Effector memory CD8-positive, alpha-beta T cell (primary cell): Measurements from ENCODE around the gene TMEM106C.

ENCODE experiments used
- ATAC-seq: fragments of 150-1000 bp; cut with Tn5 transposase; replicated peaks from 2 replicates; pipeline ENCODE4 v1.10.0; 2021; ENCODE audit warnings: mild to moderate bottlenecking, moderate library complexity
- DNase-seq, 3 experiments: peaks; one replicate each; pipeline ENCODE4 v3.0.0; 2021
- H3K27ac Mint-ChIP-seq, 2 donors: one replicate each; pipeline ENCODE4 v1.8.0; 2022; ENCODE audit warnings: mild to moderate bottlenecking in 2 of 2, mixed read lengths in 2 of 2, moderate library complexity in 2 of 2
- H3K27me3 Mint-ChIP-seq, 2 donors: one replicate each; pipeline ENCODE4 v1.8.0; 2022; ENCODE audit warnings: mixed read lengths in 2 of 2
- H3K36me3 Mint-ChIP-seq: one replicate; pipeline ENCODE4 v1.8.0; 2022; ENCODE audit warnings: mild to moderate bottlenecking, moderate library complexity, mixed read lengths; ENCODE audit not compliant: insufficient read depth
- H3K4me1 Mint-ChIP-seq, 2 donors: one replicate each; pipeline ENCODE4 v1.8.0; 2022; ENCODE audit warnings: low read depth in 2 of 2, mixed read lengths in 2 of 2
- H3K4me3 Mint-ChIP-seq, 2 donors: one replicate each; pipeline ENCODE4 v1.8.0; 2022; ENCODE audit warnings: mild to moderate bottlenecking in 2 of 2, mixed read lengths in 2 of 2, moderate library complexity in 2 of 2
- H3K9me3 Mint-ChIP-seq, 2 donors: one replicate each; pipeline ENCODE4 v1.8.0; 2022; ENCODE audit warnings: mixed read lengths in 2 of 2
- total RNA-seq, 9 experiments: gene quantifications; one replicate each; lab custom pipeline; 2026; lab: John Stamatoyannopoulos, UW

Gene TMEM106C
- total RNA-seq = 18.1 to 40.7 (median 32.3) reads per million in 9 experiments

- peak within 1 kb of the TSS; percentile 100 for H3K4me3 Mint-ChIP-seq
- peaks cover 22 to 35% of the 10 kb centered on the region in 2 donors for H3K4me1 Mint-ChIP-seq
- H3K27ac Mint-ChIP-seq = peak within 1 kb of the TSS; percentile 96 to 99
- no peaks in the 10 kb centered on the region for H3K9me3 Mint-ChIP-seq
- peak; percentile 85 to 91 (median 87) for DNase-seq
- ATAC-seq = peak; percentile 97
- peaks cover 23 to 30% of the 10 kb centered on the region in 2 donors for H3K27me3 Mint-ChIP-seq
- peaks cover 23% of the 10 kb centered on the region for H3K36me3 Mint-ChIP-seq
These were observed at the start of gene TMEM106C for GRCh38 chr12:47963340-47964040. TMEM106C (plus strand) TSS chr12:47963596; CDS start chr12:47964237, 641 bp downstream.

GRCh38 chr12:47920913-47921312 lies 42.5 kb upstream of the TMEM106C start:
- no peak overlapping the region for H3K27ac Mint-ChIP-seq

GRCh38 chr12:47921907-47922306 lies 41.5 kb upstream of the TMEM106C start:
- ATAC-seq (no peak), DNase-seq (no peak)
- Mint-ChIP-seq H3K9me3 (no peaks in the 10 kb centered on the region), H3K36me3 (no peaks in the 10 kb centered on the region), H3K27ac (no peak overlapping the region), H3K27me3 (peaks cover 16 to 27% of the 10 kb centered on the region in 2 donors), H3K4me3 (no peak overlapping the region), H3K4me1 (no peaks in the 10 kb centered on the region)

More at GRCh38 chr12:47920913-47921312, 42.5 kb upstream of the TMEM106C start:
- ATAC-seq = no peak
- no peak for DNase-seq
- Mint-ChIP-seq H3K4me3 (no peak overlapping the region), H3K4me1 (no peaks in the 10 kb centered on the region), H3K27me3 (peaks cover 16 to 27% of the 10 kb centered on the region in 2 donors), H3K36me3 (no peaks in the 10 kb centered on the region), H3K9me3 (no peaks in the 10 kb centered on the region)

- Mint-ChIP-seq H3K9me3 (no peaks in the 10 kb centered on the region), H3K27me3 (peaks cover 24 to 37% of the 10 kb centered on the region in 2 donors)
These were observed 36.0 kb upstream of the TMEM106C start for GRCh38 chr12:47927346-47927745.

GRCh38 chr12:47930634-47931033 lies 32.8 kb upstream of the TMEM106C start:
- H3K4me1 Mint-ChIP-seq = no peaks in the 10 kb centered on the region
- no peaks in the 10 kb centered on the region for H3K36me3 Mint-ChIP-seq
- no peak for DNase-seq

More at GRCh38 chr12:47927346-47927745, 36.0 kb upstream of the TMEM106C start:
- ATAC-seq = no peak
- H3K27ac Mint-ChIP-seq = no peak overlapping the region
- H3K4me1 Mint-ChIP-seq = no peaks in the 10 kb centered on the region
- no peak for DNase-seq
- no peaks in the 10 kb centered on the region for H3K36me3 Mint-ChIP-seq
- H3K4me3 Mint-ChIP-seq = no peak overlapping the region

GRCh38 chr12:47931187-47931586 lies 32.2 kb upstream of the TMEM106C start:
- DNase-seq (no peak), ATAC-seq (no peak)
- H3K9me3 Mint-ChIP-seq = no peaks in the 10 kb centered on the region
- H3K4me1 Mint-ChIP-seq = no peaks in the 10 kb centered on the region
- no peak overlapping the region for H3K4me3 Mint-ChIP-seq
- H3K27me3 Mint-ChIP-seq = peaks cover 9 to 11% of the 10 kb centered on the region in 2 donors
- no peaks in the 10 kb centered on the region for H3K36me3 Mint-ChIP-seq
- no peak overlapping the region for H3K27ac Mint-ChIP-seq

More at GRCh38 chr12:47930634-47931033, 32.8 kb upstream of the TMEM106C start:
- H3K27ac Mint-ChIP-seq = no peak overlapping the region
- H3K4me3 Mint-ChIP-seq = no peak overlapping the region
- no peak for ATAC-seq
- H3K27me3 Mint-ChIP-seq = peaks cover 9 to 11% of the 10 kb centered on the region in 2 donors
- H3K9me3 Mint-ChIP-seq = no peaks in the 10 kb centered on the region

GRCh38 chr12:47935184-47935583 lies 28.2 kb upstream of the TMEM106C start:
- Mint-ChIP-seq H3K4me1 (no peaks in the 10 kb centered on the region), H3K9me3 (no peaks in the 10 kb centered on the region), H3K36me3 (no peaks in the 10 kb centered on the region), H3K27ac (no peak overlapping the region), H3K27me3 (peaks cover 6 to 12% of the 10 kb centered on the region in 2 donors), H3K4me3 (no peak overlapping the region)
- DNase-seq (no peak), ATAC-seq (no peak)

GRCh38 chr12:47938093-47938492 lies 25.3 kb upstream of the TMEM106C start:
- ATAC-seq (no peak), DNase-seq (no peak)
- Mint-ChIP-seq H3K27ac (no peak overlapping the region), H3K36me3 (peaks cover under 1% of the 10 kb centered on the region), H3K9me3 (no peaks in the 10 kb centered on the region), H3K4me1 (peaks cover 8 to 10% of the 10 kb centered on the region in 2 donors), H3K4me3 (no peak overlapping the region), H3K27me3 (peaks cover 12 to 27% of the 10 kb centered on the region in 2 donors)

- Mint-ChIP-seq H3K27me3 (peaks cover 12 to 32% of the 10 kb centered on the region in 2 donors), H3K9me3 (no peaks in the 10 kb centered on the region), H3K4me3 (no peak overlapping the region), H3K4me1 (peaks cover 8 to 10% of the 10 kb centered on the region in 2 donors), H3K36me3 (peaks cover 3% of the 10 kb centered on the region), H3K27ac (no peak overlapping the region)
- ATAC-seq (no peak), DNase-seq (no peak)
These were observed 24.8 kb upstream of the TMEM106C start for GRCh38 chr12:47938594-47938993.

- Mint-ChIP-seq H3K27ac (no peak overlapping the region), H3K4me3 (no peak overlapping the region), H3K4me1 (peaks cover 8 to 10% of the 10 kb centered on the region in 2 donors), H3K36me3 (peaks cover 3% of the 10 kb centered on the region), H3K27me3 (peaks cover 12 to 36% of the 10 kb centered on the region in 2 donors), H3K9me3 (no peaks in the 10 kb centered on the region)
- no peak for DNase-seq
- ATAC-seq = no peak
These were observed 24.3 kb upstream of the TMEM106C start for GRCh38 chr12:47939009-47939601.

GRCh38 chr12:47940773-47941474 lies 22.5 kb upstream of the TMEM106C start:
- H3K36me3 Mint-ChIP-seq = peaks cover 3% of the 10 kb centered on the region
- DNase-seq (no peak), ATAC-seq (no peak)
- no peaks in the 10 kb centered on the region for H3K9me3 Mint-ChIP-seq
- H3K27me3 Mint-ChIP-seq = peaks cover 12 to 46% of the 10 kb centered on the region in 2 donors
- no peak overlapping the region for H3K27ac Mint-ChIP-seq
- no peak overlapping the region for H3K4me3 Mint-ChIP-seq
- H3K4me1 Mint-ChIP-seq = peaks cover 8 to 10% of the 10 kb centered on the region in 2 donors

- Mint-ChIP-seq H3K27ac (no peak overlapping the region), H3K9me3 (no peaks in the 10 kb centered on the region), H3K36me3 (peaks cover 3% of the 10 kb centered on the region), H3K4me1 (peaks cover 8 to 10% of the 10 kb centered on the region in 2 donors), H3K4me3 (no peak overlapping the region), H3K27me3 (peaks cover 15 to 51% of the 10 kb centered on the region in 2 donors)
- ATAC-seq = no peak
- no peak for DNase-seq
These were observed 22.0 kb upstream of the TMEM106C start for GRCh38 chr12:47941475-47941780.

- ATAC-seq (peak; percentile 46), DNase-seq (peak; percentile 19 to 36 (median 29))
- peaks cover 8 to 10% of the 10 kb centered on the region in 2 donors for H3K4me1 Mint-ChIP-seq
- H3K9me3 Mint-ChIP-seq = no peaks in the 10 kb centered on the region
- peaks cover 3% of the 10 kb centered on the region for H3K36me3 Mint-ChIP-seq
- no peak overlapping the region for H3K4me3 Mint-ChIP-seq
- H3K27ac Mint-ChIP-seq = no peak overlapping the region
- peaks cover 21 to 57% of the 10 kb centered on the region in 2 donors for H3K27me3 Mint-ChIP-seq
These were observed 21.4 kb upstream of the TMEM106C start for GRCh38 chr12:47941871-47942613.
